HepG2 (cell line): ENCODE results near the gene ATP8B2. TPM values are rescaled to one million over a fixed set of nuclear protein-coding genes. Genes with fewer than 3 reads are reported as not detected.

Source experiments
- ATAC-seq: fragments of 200-7000 bp; cut with Tn5 transposase; 3 replicates; pipeline ENCODE4 v1.9.1; 2020; ENCODE audit warnings: mild to moderate bottlenecking, moderate library complexity
- BruUV-seq: library from RNA; stranded (reverse); fragments of 400-500 nt; replicated peaks from 2 replicates; lab custom pipeline; 2021; lab: Mats Ljungman, UMichigan
- CTCF ChIA-PET: fragments of 300-600 bp; formaldehyde crosslinking; extraction: SDS; loops from one replicate; lab custom pipeline; 2021; ENCODE audit warnings: low total read pairs, inconsistent platforms, low intra/inter-chr PET ratio; lab: Yijun Ruan, JAX
- POLR2A ChIA-PET: fragments of 350-600 bp; sonication (Branson Sonifier 250); formaldehyde crosslinking; loops from one replicate; lab custom pipeline; 2020; ENCODE audit warnings: antibody characterized with exemption, inconsistent platforms; lab: Yijun Ruan, JAX
- DNase-seq: peaks from one replicate; pipeline ENCODE4 v3.0.0-alpha.2; 2015; ENCODE audit warnings: low spot score
- FAIRE-seq: peaks from 3 replicates; lab custom pipeline; 2011; peaks lifted over from hg19 to GRCh38; lab: Jason Lieb, UNC
- H2AFZ ChIP-seq: one replicate; pipeline ENCODE4 v1.6.1; 2011; ENCODE audit warnings: low read length, inconsistent platforms
- H3K27ac ChIP-seq: fragments of 300-600 bp; 3 replicates; pipeline ENCODE4 v1.8.0; 2011; ENCODE audit warnings: mixed run types, mild to moderate bottlenecking, mixed read lengths, low read length, inconsistent platforms; ENCODE audit not compliant: insufficient read depth; ENCODE audit errors: extremely low read length
- H3K27me3 ChIP-seq, 2 experiments: fragments of 200-600 bp in 1 of 2; 2 replicates in 1 of 2; 3 replicates in 1 of 2; pipeline versions ENCODE4 v1.6.0 to v1.8.0; 2011; ENCODE audit warnings: low read length in 2 of 2, mild to moderate bottlenecking in 2 of 2, moderate library complexity in 2 of 2, inconsistent platforms in 1 of 2; ENCODE audit not compliant: insufficient read depth in 2 of 2, control insufficient read depth in 1 of 2
- H3K36me3 ChIP-seq, 2 experiments: fragments of 200-600 bp in 1 of 2; replicated peaks in 1 of 2; 2 replicates in 1 of 2; 3 replicates in 1 of 2; pipeline versions ENCODE4 v1.5.1 to v1.8.0; 2011; ENCODE audit warnings: low read length in 2 of 2, inconsistent platforms in 1 of 2; ENCODE audit not compliant: insufficient read depth in 2 of 2, control insufficient read depth in 1 of 2
- H3K4me1 ChIP-seq: 2 replicates; pipeline ENCODE4 v1.5.1; 2012; ENCODE audit warnings: low read length, inconsistent platforms; ENCODE audit not compliant: insufficient read depth
- H3K4me2 ChIP-seq: 2 replicates; pipeline ENCODE4 v1.6.0; 2011; ENCODE audit warnings: low read depth, low read length, inconsistent platforms
- H3K4me3 ChIP-seq, 3 experiments: fragments of 200-600 bp in 1 of 3; sonication (generic), shearing (Covaris generic) in 1 of 3; replicated peaks in 1 of 3; 2 replicates each; pipeline ENCODE4 v1.5.1; 2011 to 2016; ENCODE audit warnings: low read length in 3 of 3, inconsistent platforms in 2 of 3, low read depth in 2 of 3, mild to moderate bottlenecking in 2 of 3, control low read depth in 1 of 3, mixed read lengths in 1 of 3; ENCODE audit not compliant: insufficient read depth in 1 of 3
- H3K79me2 ChIP-seq: one replicate; pipeline ENCODE4 v1.6.1; 2011; ENCODE audit warnings: low read length, inconsistent platforms; ENCODE audit not compliant: insufficient read depth
- H3K9ac ChIP-seq: 2 replicates; pipeline ENCODE4 v1.6.0; 2011; ENCODE audit warnings: mild to moderate bottlenecking, low read depth, low read length, inconsistent platforms; ENCODE audit not compliant: insufficient read depth
- H3K9me3 ChIP-seq: 2 replicates; pipeline ENCODE4 v1.5.1; 2012; ENCODE audit warnings: mild to moderate bottlenecking, low read length
- H4K20me1 ChIP-seq: 2 replicates; pipeline ENCODE4 v1.6.0; 2011; ENCODE audit warnings: inconsistent platforms, mild to moderate bottlenecking, low read length, moderate library complexity; ENCODE audit not compliant: insufficient read depth
- CREM ChIP-seq, 2 experiments: sonication (generic) in 1 of 2; formaldehyde crosslinking in 1 of 2; IDR thresholded peaks; 2 replicates each; pipeline versions ENCODE4 v1.4.0 to v1.6.1; 2016 to 2020; ENCODE audit warnings: antibody characterized with exemption in 1 of 2, mild to moderate bottlenecking in 1 of 2, missing genetic modification reagents in 1 of 2
- RAD21 ChIP-seq: fragments of 450-650 bp; formaldehyde crosslinking; IDR thresholded peaks from 2 replicates; pipeline ENCODE4 v1.5.0; 2020; ENCODE audit warnings: mild to moderate bottlenecking
- SOX13 ChIP-seq, 3 experiments: fragments of 450-650 bp in 1 of 3; sonication (generic) in 1 of 3; formaldehyde crosslinking in 1 of 3; IDR thresholded peaks in 2 of 3; conservative IDR thresholded peaks in 1 of 3; 2 replicates each; pipeline versions ENCODE4 v1.5.0 to v1.6.1; 2016 to 2020; ENCODE audit warnings: antibody characterized with exemption in 1 of 3, mild to moderate bottlenecking in 1 of 3, missing compliant biosample characterization in 1 of 3, missing genetic modification reagents in 1 of 3, moderate library complexity in 1 of 3
- ZFP36L2 ChIP-seq: sonication (generic); formaldehyde crosslinking; IDR thresholded peaks from 2 replicates; pipeline ENCODE4 v1.4.0; 2020; ENCODE audit warnings: missing genetic modification reagents
- ZNF30 ChIP-seq: sonication (generic); formaldehyde crosslinking; IDR thresholded peaks from 2 replicates; pipeline ENCODE4 v1.5.0; 2020; ENCODE audit warnings: mild to moderate bottlenecking, missing genetic modification reagents
- ZNF317 ChIP-seq: sonication (generic); formaldehyde crosslinking; IDR thresholded peaks from 2 replicates; pipeline ENCODE4 v1.5.0; 2020; ENCODE audit warnings: mild to moderate bottlenecking, missing genetic modification reagents
- ZNF350 ChIP-seq: sonication (generic); formaldehyde crosslinking; IDR thresholded peaks from 2 replicates; pipeline ENCODE4 v1.4.0; 2020; ENCODE audit warnings: mild to moderate bottlenecking, low read depth, missing genetic modification reagents, borderline replicate concordance
- ZNF672 ChIP-seq: sonication (generic); formaldehyde crosslinking; IDR thresholded peaks from 2 replicates; pipeline ENCODE4 v1.8.1; 2022; ENCODE audit warnings: missing genetic modification reagents
- ZNF839 ChIP-seq: sonication (generic); formaldehyde crosslinking; IDR thresholded peaks from 2 replicates; pipeline ENCODE4 v1.4.0; 2020; ENCODE audit warnings: missing genetic modification reagents, mild to moderate bottlenecking, borderline replicate concordance
- WGBS: methylation state at CpG from one replicate; pipeline ENCODE4 v1.1.6; 2017; ENCODE audit warnings: low lambda C conversion rate; 5-methylcytosine and 5-hydroxymethylcytosine counted together
- in situ Hi-C: cut with HindIII; loops from 2 replicates; pipeline ENCODE4 v1.10.0; 2017; ENCODE audit warnings: low pct_unique_long_range_greater_than_20kb; ENCODE audit not compliant: extremely low pct_ligation_motif_present
- intact Hi-C: fragments of 100-400 bp; cut with micrococcal nuclease; formaldehyde crosslinking; loops from one replicate; pipeline ENCODE4 v1.10.0; 2022; ENCODE audit not compliant: unreplicated experiment
- polyA plus RNA-seq, 8 experiments: library from polyadenylated mRNA; depleted of rRNA in 3 of 8; stranded (reverse) in 7 of 8; unstranded in 1 of 8; fragments of >200 nt; fragmentation: Illumina TruSeq in 4 of 8; extraction: Trizol in 4 of 8; gene quantifications; 2 replicates each; pipeline versions ENCODE4 v1.2.1 to v1.2.3, GENCODE V29; 2011 to 2016; ENCODE audit warnings: low read depth in 4 of 8, missing spikeins in 1 of 8, mixed read lengths in 1 of 8; ENCODE audit not compliant: insufficient read depth in 1 of 8
- total RNA-seq, 5 experiments: library from RNA; depleted of rRNA; stranded (reverse); fragments of >200 nt; fragmentation: Illumina TruSeq; extraction: Trizol; gene quantifications; 2 replicates each; pipeline ENCODE4 v1.2.3, GENCODE V29; 2016; ENCODE audit warnings: low read depth in 1 of 5
- TF ChIP-seq, protein P1 (sequence below): sonication (generic); formaldehyde crosslinking; IDR thresholded peaks from 2 replicates; pipeline ENCODE4 v1.5.0; 2020; ENCODE audit warnings: mild to moderate bottlenecking, missing genetic modification reagents, borderline replicate concordance
- TF ChIP-seq, protein P2 (sequence below): sonication (generic); formaldehyde crosslinking; IDR thresholded peaks from 2 replicates; pipeline ENCODE4 v1.4.0; 2020; ENCODE audit warnings: mild to moderate bottlenecking, missing genetic modification reagents
- TF ChIP-seq, protein P3 (sequence below): sonication (generic); formaldehyde crosslinking; IDR thresholded peaks from 2 replicates; pipeline ENCODE4 v1.4.0; 2020; ENCODE audit warnings: low read depth, mild to moderate bottlenecking, missing genetic modification reagents

The ATP8B2 gene
- total and polyA plus RNA-seq, 2 of the 13 experiments (the other 11 are each of a cell fraction or from before 2014, with no cell fraction given) = 20.4 to 39.3 TPM

DNA sequence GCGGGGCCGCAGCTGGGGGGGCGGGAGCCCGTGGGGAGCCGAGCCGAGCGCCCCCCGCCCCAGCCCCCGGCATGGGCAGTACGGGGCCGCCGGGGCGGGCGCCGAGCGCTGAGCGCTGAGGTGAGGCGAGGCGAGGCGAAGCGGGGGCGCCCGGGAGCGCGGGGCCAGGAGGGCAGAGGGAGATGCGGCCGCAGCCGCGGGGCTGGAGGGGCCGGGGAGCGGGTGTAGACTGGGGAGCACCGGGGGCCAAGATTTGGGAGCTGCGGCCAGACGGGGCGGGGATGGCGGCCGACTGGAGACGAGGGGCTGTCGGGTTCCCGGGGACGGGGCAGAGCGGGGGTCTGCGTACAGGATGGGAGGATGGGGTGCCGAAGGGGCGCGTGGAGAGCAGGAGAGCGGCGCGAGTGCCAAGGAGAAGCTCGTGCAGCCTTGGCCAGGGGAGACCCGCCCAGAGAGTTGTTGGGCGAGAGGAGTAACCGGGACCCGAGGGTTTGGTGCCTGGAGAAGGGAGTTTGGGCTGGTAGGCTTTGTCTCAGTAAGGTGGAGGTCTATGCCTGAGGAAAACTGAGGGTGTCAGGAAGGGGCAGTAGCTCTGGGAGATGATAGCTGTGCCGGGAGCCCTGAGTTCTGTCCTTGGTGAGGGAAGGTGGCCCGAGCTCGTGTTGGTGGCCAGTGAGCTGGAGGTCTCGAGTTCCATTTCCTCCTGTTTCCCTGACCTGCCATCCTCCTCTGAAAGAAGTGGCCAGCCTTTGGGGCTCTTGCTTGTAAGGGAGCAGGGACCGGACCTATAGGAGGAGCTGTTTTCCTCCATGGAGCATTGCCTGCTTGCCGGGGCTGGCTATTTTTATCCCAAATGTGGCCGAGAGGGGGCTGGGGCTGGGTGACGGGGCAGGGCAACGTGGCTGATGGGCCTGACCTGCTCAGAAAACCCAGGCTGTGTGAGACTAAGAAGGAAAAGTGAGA is 539 bp downstream of the ATP8B2 start:
- intact Hi-C loops = loop anchor here (1.0 kb wide), 1 partner anchor 9 kb away; no protein-coding TSS in a partner anchor
- Histone ChIP-seq H3K27ac (peak overlapping the region; percentile 54), H4K20me1 (no peaks in the 10 kb centered on the region), H3K4me1 (peaks cover 34% of the 10 kb centered on the region), H3K9me3 (no peaks in the 10 kb centered on the region), H3K9ac (peak overlapping the region; percentile 69), H3K79me2 (peaks cover 9% of the 10 kb centered on the region), H3K36me3 (peaks cover 0 to 7% of the 10 kb centered on the region in 2 experiments; a peak in 2 of 5 replicates), H3K27me3 (peaks cover 7 to 9% of the 10 kb centered on the region in 2 experiments; a peak in 3 of 5 replicates), H3K4me2 (peak overlapping the region; percentile 98), H3K4me3 (peak overlapping the region; percentile 77 to 88 (median 79)), H2AFZ (peak overlapping the region; percentile 46)
- FAIRE-seq (peak; percentile 82), DNase-seq (peak; percentile 82), ATAC-seq (peak; percentile 77)
- ChIA-PET CTCF (interaction anchor here (0.6 to 4.4 kb wide), 4 partner anchors 10 to 116 kb away, joined by 3 to 100 read pairs (median 4); no protein-coding TSS in a partner anchor), POLR2A (interaction anchor here (0.5 to 3.6 kb wide), 10 partner anchors 9 to 335 kb away, joined by 3 to 126 read pairs (median 4); partner anchors contain the start of genes RPS27 and UBAP2L)
- 2% methylated on average over 26 of the region's 63 CpGs for WGBS
- in situ Hi-C loops = no loop called here
- BruUV-seq = no TSS peak
- TF ChIP-seq, protein P1, sequence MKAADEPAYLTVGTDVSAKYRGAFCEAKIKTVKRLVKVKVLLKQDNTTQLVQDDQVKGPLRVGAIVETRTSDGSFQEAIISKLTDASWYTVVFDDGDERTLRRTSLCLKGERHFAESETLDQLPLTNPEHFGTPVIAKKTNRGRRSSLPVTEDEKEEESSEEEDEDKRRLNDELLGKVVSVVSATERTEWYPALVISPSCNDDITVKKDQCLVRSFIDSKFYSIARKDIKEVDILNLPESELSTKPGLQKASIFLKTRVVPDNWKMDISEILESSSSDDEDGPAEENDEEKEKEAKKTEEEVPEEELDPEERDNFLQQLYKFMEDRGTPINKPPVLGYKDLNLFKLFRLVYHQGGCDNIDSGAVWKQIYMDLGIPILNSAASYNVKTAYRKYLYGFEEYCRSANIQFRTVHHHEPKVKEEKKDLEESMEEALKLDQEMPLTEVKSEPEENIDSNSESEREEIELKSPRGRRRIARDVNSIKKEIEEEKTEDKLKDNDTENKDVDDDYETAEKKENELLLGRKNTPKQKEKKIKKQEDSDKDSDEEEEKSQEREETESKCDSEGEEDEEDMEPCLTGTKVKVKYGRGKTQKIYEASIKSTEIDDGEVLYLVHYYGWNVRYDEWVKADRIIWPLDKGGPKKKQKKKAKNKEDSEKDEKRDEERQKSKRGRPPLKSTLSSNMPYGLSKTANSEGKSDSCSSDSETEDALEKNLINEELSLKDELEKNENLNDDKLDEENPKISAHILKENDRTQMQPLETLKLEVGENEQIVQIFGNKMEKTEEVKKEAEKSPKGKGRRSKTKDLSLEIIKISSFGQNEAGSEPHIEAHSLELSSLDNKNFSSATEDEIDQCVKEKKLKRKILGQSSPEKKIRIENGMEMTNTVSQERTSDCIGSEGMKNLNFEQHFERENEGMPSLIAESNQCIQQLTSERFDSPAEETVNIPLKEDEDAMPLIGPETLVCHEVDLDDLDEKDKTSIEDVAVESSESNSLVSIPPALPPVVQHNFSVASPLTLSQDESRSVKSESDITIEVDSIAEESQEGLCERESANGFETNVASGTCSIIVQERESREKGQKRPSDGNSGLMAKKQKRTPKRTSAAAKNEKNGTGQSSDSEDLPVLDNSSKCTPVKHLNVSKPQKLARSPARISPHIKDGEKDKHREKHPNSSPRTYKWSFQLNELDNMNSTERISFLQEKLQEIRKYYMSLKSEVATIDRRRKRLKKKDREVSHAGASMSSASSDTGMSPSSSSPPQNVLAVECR (CRISPR knock-in tag) = peak; percentile 51; the same call in 1 of the 2 replicates
- TF ChIP-seq ZNF839 (CRISPR knock-in tag) = no peak
- TF ChIP-seq SOX13 (IDR thresholded peaks at IDR 0.05) = no peak
- TF ChIP-seq SOX13 (CRISPR knock-in tag; conservative IDR thresholded peaks at IDR 0.05 in 1 of 2, IDR thresholded peaks at IDR 0.05 in 1 of 2) = peak in 1 of 2 experiments; percentile 12; a peak in 1 of 4 replicates
- TF ChIP-seq, protein P2, sequence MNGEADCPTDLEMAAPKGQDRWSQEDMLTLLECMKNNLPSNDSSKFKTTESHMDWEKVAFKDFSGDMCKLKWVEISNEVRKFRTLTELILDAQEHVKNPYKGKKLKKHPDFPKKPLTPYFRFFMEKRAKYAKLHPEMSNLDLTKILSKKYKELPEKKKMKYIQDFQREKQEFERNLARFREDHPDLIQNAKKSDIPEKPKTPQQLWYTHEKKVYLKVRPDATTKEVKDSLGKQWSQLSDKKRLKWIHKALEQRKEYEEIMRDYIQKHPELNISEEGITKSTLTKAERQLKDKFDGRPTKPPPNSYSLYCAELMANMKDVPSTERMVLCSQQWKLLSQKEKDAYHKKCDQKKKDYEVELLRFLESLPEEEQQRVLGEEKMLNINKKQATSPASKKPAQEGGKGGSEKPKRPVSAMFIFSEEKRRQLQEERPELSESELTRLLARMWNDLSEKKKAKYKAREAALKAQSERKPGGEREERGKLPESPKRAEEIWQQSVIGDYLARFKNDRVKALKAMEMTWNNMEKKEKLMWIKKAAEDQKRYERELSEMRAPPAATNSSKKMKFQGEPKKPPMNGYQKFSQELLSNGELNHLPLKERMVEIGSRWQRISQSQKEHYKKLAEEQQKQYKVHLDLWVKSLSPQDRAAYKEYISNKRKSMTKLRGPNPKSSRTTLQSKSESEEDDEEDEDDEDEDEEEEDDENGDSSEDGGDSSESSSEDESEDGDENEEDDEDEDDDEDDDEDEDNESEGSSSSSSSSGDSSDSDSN = peak; percentile 46
- no peak for TF ChIP-seq CREM (IDR thresholded peaks at IDR 0.05)
- no peak for TF ChIP-seq CREM (CRISPR knock-in tag; IDR thresholded peaks at IDR 0.05)
- peak; percentile 41; the same call in 1 of the 2 replicates for TF ChIP-seq ZNF350 (CRISPR knock-in tag)
- no peak for TF ChIP-seq ZFP36L2 (CRISPR knock-in tag)
- TF ChIP-seq, protein P3, sequence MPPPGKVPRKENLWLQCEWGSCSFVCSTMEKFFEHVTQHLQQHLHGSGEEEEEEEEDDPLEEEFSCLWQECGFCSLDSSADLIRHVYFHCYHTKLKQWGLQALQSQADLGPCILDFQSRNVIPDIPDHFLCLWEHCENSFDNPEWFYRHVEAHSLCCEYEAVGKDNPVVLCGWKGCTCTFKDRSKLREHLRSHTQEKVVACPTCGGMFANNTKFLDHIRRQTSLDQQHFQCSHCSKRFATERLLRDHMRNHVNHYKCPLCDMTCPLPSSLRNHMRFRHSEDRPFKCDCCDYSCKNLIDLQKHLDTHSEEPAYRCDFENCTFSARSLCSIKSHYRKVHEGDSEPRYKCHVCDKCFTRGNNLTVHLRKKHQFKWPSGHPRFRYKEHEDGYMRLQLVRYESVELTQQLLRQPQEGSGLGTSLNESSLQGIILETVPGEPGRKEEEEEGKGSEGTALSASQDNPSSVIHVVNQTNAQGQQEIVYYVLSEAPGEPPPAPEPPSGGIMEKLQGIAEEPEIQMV (CRISPR knock-in tag) = 0 out of 2 replicates have a peak, but pooled peaks have one; percentile 21
- TF ChIP-seq ZNF30 (CRISPR knock-in tag) = no peak
- peak; percentile 55 for TF ChIP-seq RAD21
- 0 out of 2 replicates have a peak, but pooled peaks have one; percentile 42 for TF ChIP-seq ZNF317 (CRISPR knock-in tag)
- no peak for TF ChIP-seq ZNF672
